Osteoblast (primary cell): ENCODE measurements around the gene PRDM12. TPM values are rescaled to one million over a fixed set of nuclear protein-coding genes. Genes with fewer than 3 reads are reported as not detected.

Experiments used
- DNase-seq: peaks from one replicate; pipeline ENCODE4 v3.0.0; 2011; ENCODE audit warnings: low spot score, mixed read lengths; ENCODE audit not compliant: insufficient read length; ENCODE audit errors: missing footprints
- H2AFZ ChIP-seq: 2 replicates; pipeline ENCODE4 v1.6.0; 2011; ENCODE audit warnings: mild to moderate bottlenecking, low read length
- H3K27ac ChIP-seq: 2 replicates; pipeline ENCODE4 v1.5.1; 2011; ENCODE audit warnings: mild to moderate bottlenecking, low read depth, low read length, moderate library complexity
- H3K27me3 ChIP-seq: 2 replicates; pipeline ENCODE4 v1.6.0; 2012; ENCODE audit warnings: mild to moderate bottlenecking, control low read depth, inconsistent platforms, low read length, moderate library complexity; ENCODE audit not compliant: insufficient read depth
- H3K36me3 ChIP-seq: 2 replicates; pipeline ENCODE4 v1.5.1; 2011; ENCODE audit warnings: mild to moderate bottlenecking, low read length, control low read depth, moderate library complexity; ENCODE audit not compliant: insufficient read depth
- H3K4me1 ChIP-seq: 2 replicates; pipeline ENCODE4 v1.5.1; 2011; ENCODE audit warnings: mild to moderate bottlenecking, low read length, control low read depth, moderate library complexity; ENCODE audit not compliant: insufficient read depth
- H3K4me2 ChIP-seq: 2 replicates; pipeline ENCODE4 v1.6.0; 2011; ENCODE audit warnings: mild to moderate bottlenecking, low read length; ENCODE audit not compliant: insufficient read depth
- H3K4me3 ChIP-seq: fragments of 200-600 bp; sonication (generic); 3 replicates; pipeline ENCODE4 v1.5.1; 2012; ENCODE audit warnings: mild to moderate bottlenecking, low read length, inconsistent platforms; ENCODE audit not compliant: insufficient read depth
- H3K79me2 ChIP-seq: 2 replicates; pipeline ENCODE4 v1.6.0; 2012; ENCODE audit warnings: mild to moderate bottlenecking, low read length, control low read depth, inconsistent platforms; ENCODE audit not compliant: insufficient read depth
- H3K9me3 ChIP-seq: 2 replicates; pipeline ENCODE4 v1.5.1; 2011; ENCODE audit warnings: low read depth, low read length, control low read depth
- H4K20me1 ChIP-seq: 2 replicates; pipeline ENCODE4 v1.6.0; 2012; ENCODE audit warnings: mild to moderate bottlenecking, low read length, control low read depth; ENCODE audit not compliant: insufficient read depth
- small RNA-seq: library from RNA; depleted of rRNA; stranded (forward); fragments of <200 nt; gene quantifications from one replicate; pipeline ENCODE3, GENCODE V24; 2012
- total RNA-seq: library from RNA; depleted of rRNA; stranded (reverse); fragments of >200 nt; gene quantifications from 2 replicates; pipeline ENCODE4 v1.2.3, GENCODE V29; 2012
- TF ChIP-seq, protein P1 (sequence below): IDR thresholded peaks from 2 replicates; pipeline ENCODE4 v1.5.1; 2011; ENCODE audit warnings: mild to moderate bottlenecking, low read depth, low read length, moderate library complexity; ENCODE audit errors: extremely low read depth

PRDM12 gene
- total RNA-seq, 1 donor, result not detected

DNA sequence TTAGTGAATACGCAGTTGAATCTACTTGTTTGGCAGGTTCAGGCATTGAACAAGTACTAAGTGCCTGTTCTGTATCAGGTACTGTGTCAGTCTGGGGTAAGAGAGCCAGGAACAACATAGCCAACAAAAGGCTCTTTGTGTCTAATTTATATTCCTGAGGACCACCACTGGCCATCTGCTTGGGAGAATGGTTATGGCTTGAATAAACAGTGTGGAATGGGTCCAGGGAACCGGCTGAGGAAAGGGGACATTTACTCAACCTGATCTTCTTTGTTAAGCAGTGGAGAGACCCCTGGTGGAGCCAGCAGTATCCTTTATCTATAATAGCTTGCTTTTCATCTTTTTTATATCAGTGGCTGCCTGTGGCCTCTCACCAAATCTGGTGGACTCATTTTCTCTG, 67.7 kb downstream of the PRDM12 start:
- no peak for DNase-seq
- Histone ChIP-seq H3K27ac (peak overlapping the region; percentile 39), H3K36me3 (no peaks in the 10 kb centered on the region), H3K4me2 (no peak overlapping the region), H4K20me1 (peaks cover 10% of the 10 kb centered on the region), H2AFZ (no peak overlapping the region), H3K27me3 (no peaks in the 10 kb centered on the region), H3K9me3 (no peaks in the 10 kb centered on the region), H3K4me1 (peaks cover 21% of the 10 kb centered on the region), H3K4me3 (no peak overlapping the region), H3K79me2 (peaks cover 72% of the 10 kb centered on the region)
- TF ChIP-seq, protein P1, sequence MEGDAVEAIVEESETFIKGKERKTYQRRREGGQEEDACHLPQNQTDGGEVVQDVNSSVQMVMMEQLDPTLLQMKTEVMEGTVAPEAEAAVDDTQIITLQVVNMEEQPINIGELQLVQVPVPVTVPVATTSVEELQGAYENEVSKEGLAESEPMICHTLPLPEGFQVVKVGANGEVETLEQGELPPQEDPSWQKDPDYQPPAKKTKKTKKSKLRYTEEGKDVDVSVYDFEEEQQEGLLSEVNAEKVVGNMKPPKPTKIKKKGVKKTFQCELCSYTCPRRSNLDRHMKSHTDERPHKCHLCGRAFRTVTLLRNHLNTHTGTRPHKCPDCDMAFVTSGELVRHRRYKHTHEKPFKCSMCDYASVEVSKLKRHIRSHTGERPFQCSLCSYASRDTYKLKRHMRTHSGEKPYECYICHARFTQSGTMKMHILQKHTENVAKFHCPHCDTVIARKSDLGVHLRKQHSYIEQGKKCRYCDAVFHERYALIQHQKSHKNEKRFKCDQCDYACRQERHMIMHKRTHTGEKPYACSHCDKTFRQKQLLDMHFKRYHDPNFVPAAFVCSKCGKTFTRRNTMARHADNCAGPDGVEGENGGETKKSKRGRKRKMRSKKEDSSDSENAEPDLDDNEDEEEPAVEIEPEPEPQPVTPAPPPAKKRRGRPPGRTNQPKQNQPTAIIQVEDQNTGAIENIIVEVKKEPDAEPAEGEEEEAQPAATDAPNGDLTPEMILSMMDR, result no peak

Small RNA genes lying within 50 kb of the gene (small RNA-seq; reads per million reads assigned to genes)
- gene AL359092.1, result not detected
- gene MIR6856, result not detected

Other genes with a start within 250 kb of the PRDM12 start
- 134 and 195 TPM in 2 replicates for gene ASS1, start 219.6 kb upstream of the PRDM12 start, total RNA-seq
- gene FUBP3, start 85.0 kb upstream of the PRDM12 start, total RNA-seq, result 45.6 and 46.3 TPM in 2 replicates
- gene EXOSC2, start 29.2 kb downstream of the PRDM12 start, total RNA-seq, result 18.6 and 22.1 TPM in 2 replicates
- gene ABL1, start 170.7 kb downstream of the PRDM12 start, total RNA-seq, result 92.2 and 94.8 TPM in 2 replicates
- not detected in 2 replicates for gene QRFP, start 232.2 kb downstream of the PRDM12 start, total RNA-seq